Sigmoid colon (tissue), 4 donors: ENCODE results near the gene ZNF346.

Source experiments
- CTCF ChIP-seq, 4 experiments: fragments of 450-650 bp in 3 of 4; fragments of 200-600 bp in 1 of 4; IDR thresholded peaks; one replicate each; pipeline ENCODE4 v1.5.1; 2016 to 2019; ENCODE audit warnings: antibody characterized with exemption in 4 of 4, mild to moderate bottlenecking in 3 of 4, moderate library complexity in 2 of 4
- POLR2A ChIP-seq, 2 donors: fragments of 450-650 bp; IDR thresholded peaks; one replicate each; pipeline ENCODE4 v1.6.1; 2016; ENCODE audit warnings: antibody characterized with exemption in 2 of 2, mild to moderate bottlenecking in 2 of 2, moderate library complexity in 2 of 2
- POLR2AphosphoS5 ChIP-seq, 4 donors: sonication (generic); formaldehyde crosslinking; IDR thresholded peaks; one replicate each; pipeline ENCODE4 v1.6.1; 2017; ENCODE audit warnings: antibody characterized with exemption in 4 of 4

DNA sequence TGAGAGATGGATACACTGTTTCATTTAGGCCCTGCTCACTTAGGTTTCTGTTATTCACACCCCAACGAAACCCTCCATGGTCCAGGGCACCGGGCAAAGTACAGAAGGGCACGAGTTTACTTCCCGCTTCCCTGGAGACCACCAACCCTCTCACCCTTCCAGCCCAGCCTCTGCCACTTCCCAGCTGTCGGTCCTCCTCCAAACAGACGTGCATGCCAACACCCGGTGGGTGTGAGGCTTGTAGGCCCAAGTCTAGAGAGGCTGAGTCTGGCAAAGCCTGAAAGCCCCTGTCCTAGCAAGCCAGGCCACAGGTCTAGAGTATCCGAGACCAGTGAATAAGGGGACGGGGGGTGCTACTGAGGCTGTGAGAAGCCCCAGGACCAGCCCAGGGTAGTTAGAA, 57.1 kb downstream of the ZNF346 start:
- no peak for TF ChIP-seq CTCF (IDR thresholded peaks at IDR 0.05)
- TF ChIP-seq POLR2A (IDR thresholded peaks at IDR 0.05): no peak
- TF ChIP-seq POLR2AphosphoS5 (IDR thresholded peaks at IDR 0.05): no peak
